OCI-LY7 (cell line): ENCODE data around the gene ZNF467. TPM values are rescaled to one million over a fixed set of nuclear protein-coding genes. Genes with fewer than 3 reads are reported as not detected.

Source experiments
- BruUV-seq: library from RNA; stranded (reverse); fragments of 400-500 nt; replicated peaks from 2 replicates; lab custom pipeline; 2021; lab: Mats Ljungman, UMichigan
- CTCF ChIA-PET: fragments of 300-600 bp; sonication (Branson Sonifier 250); formaldehyde crosslinking; loops from one replicate; lab custom pipeline; 2022; ENCODE audit warnings: antibody characterized with exemption; ENCODE audit not compliant: unreplicated experiment; lab: Charles Lee
- POLR2A ChIA-PET: fragments of 300-600 bp; sonication (Branson Sonifier 250); formaldehyde crosslinking; loops from one replicate; lab custom pipeline; 2022; ENCODE audit warnings: antibody characterized with exemption; lab: Charles Lee
- DNase-seq: peaks from one replicate; pipeline ENCODE4 v3.0.0-alpha.2; 2015; ENCODE audit warnings: low spot score
- H2AFZ ChIP-seq: fragments of 200-600 bp; sonication (generic), shearing (Covaris generic); 2 replicates; pipeline ENCODE4 v1.6.1; 2014; ENCODE audit warnings: mild to moderate bottlenecking, antibody characterized with exemption, low read length, moderate library complexity
- H3K27ac ChIP-seq: fragments of 200-600 bp; sonication (generic); 2 replicates; pipeline ENCODE4 v1.5.1; 2014; ENCODE audit warnings: mixed run types, low read depth, mild to moderate bottlenecking, moderate library complexity, low read length, inconsistent platforms; ENCODE audit not compliant: poor library complexity, severe bottlenecking
- H3K36me3 ChIP-seq: fragments of 200-600 bp; sonication (generic); 2 replicates; pipeline ENCODE4 v1.6.1; 2014; ENCODE audit warnings: mild to moderate bottlenecking, antibody characterized with exemption, low read length, moderate library complexity, mixed read lengths; ENCODE audit not compliant: insufficient read depth
- H3K4me1 ChIP-seq: fragments of 200-600 bp; sonication (generic); 2 replicates; pipeline ENCODE4 v1.5.1; 2014; ENCODE audit warnings: mild to moderate bottlenecking, low read length; ENCODE audit not compliant: insufficient read depth, poor library complexity, severe bottlenecking
- H3K4me2 ChIP-seq: fragments of 200-600 bp; sonication (generic); 2 replicates; pipeline ENCODE4 v1.6.1; 2014; ENCODE audit warnings: mild to moderate bottlenecking, low read length
- H3K4me3 ChIP-seq: fragments of 200-600 bp; sonication (generic); 2 replicates; pipeline ENCODE4 v1.5.1; 2014; ENCODE audit warnings: mild to moderate bottlenecking, low read depth, low read length; ENCODE audit not compliant: poor library complexity, severe bottlenecking
- H3K79me2 ChIP-seq: fragments of 200-600 bp; sonication (generic); 2 replicates; pipeline ENCODE4 v1.6.1; 2016; ENCODE audit warnings: low read depth, mild to moderate bottlenecking, low read length, moderate library complexity, mixed read lengths; ENCODE audit not compliant: insufficient read depth
- H3K9me2 ChIP-seq: fragments of 200-600 bp; sonication (generic); 2 replicates; pipeline ENCODE4 v1.6.1; 2016; ENCODE audit warnings: mild to moderate bottlenecking, low read length, mixed read lengths; ENCODE audit not compliant: insufficient read depth
- H3K9me3 ChIP-seq: fragments of 200-600 bp; sonication (generic); 2 replicates; pipeline ENCODE4 v1.6.1; 2014; ENCODE audit warnings: mild to moderate bottlenecking, mixed run types, low read length, mixed read lengths
- H4K20me1 ChIP-seq: fragments of 200-600 bp; sonication (generic); 2 replicates; pipeline ENCODE4 v1.6.1; 2014; ENCODE audit warnings: mild to moderate bottlenecking, antibody characterized with exemption, low read length, moderate library complexity, mixed read lengths; ENCODE audit not compliant: insufficient read depth
- EZH2phosphoT487 ChIP-seq: fragments of 200-600 bp; sonication (generic); IDR thresholded peaks from 2 replicates; pipeline ENCODE4 v1.6.1; 2018; ENCODE audit warnings: low read depth, borderline replicate concordance, mild to moderate bottlenecking, mixed run types, antibody characterized with exemption, low read length, moderate library complexity, mixed read lengths
- intact Hi-C: fragments of 100-400 bp; cut with micrococcal nuclease; formaldehyde crosslinking; loops from one replicate; pipeline ENCODE4 v1.10.0; 2022; ENCODE audit not compliant: unreplicated experiment
- total RNA-seq, 2 experiments: library from RNA; depleted of rRNA in 1 of 2; stranded (reverse); fragments of >200 nt in 1 of 2; shearing (Covaris generic) in 1 of 2; gene quantifications; 2 replicates each; pipeline ENCODE4 v1.2.3, GENCODE V29; 2014 to 2022
- TF ChIP-seq, protein P1 (sequence below): fragments of 200-600 bp; sonication (generic); conservative IDR thresholded peaks from 2 replicates; pipeline ENCODE4 v1.5.1; 2014; ENCODE audit warnings: mild to moderate bottlenecking, antibody characterized with exemption, low read length, moderate library complexity, mixed read lengths

The ZNF467 gene
- total RNA-seq, 2 experiments from 2014 or later, result 0.22 to 0.40 TPM

DNA sequence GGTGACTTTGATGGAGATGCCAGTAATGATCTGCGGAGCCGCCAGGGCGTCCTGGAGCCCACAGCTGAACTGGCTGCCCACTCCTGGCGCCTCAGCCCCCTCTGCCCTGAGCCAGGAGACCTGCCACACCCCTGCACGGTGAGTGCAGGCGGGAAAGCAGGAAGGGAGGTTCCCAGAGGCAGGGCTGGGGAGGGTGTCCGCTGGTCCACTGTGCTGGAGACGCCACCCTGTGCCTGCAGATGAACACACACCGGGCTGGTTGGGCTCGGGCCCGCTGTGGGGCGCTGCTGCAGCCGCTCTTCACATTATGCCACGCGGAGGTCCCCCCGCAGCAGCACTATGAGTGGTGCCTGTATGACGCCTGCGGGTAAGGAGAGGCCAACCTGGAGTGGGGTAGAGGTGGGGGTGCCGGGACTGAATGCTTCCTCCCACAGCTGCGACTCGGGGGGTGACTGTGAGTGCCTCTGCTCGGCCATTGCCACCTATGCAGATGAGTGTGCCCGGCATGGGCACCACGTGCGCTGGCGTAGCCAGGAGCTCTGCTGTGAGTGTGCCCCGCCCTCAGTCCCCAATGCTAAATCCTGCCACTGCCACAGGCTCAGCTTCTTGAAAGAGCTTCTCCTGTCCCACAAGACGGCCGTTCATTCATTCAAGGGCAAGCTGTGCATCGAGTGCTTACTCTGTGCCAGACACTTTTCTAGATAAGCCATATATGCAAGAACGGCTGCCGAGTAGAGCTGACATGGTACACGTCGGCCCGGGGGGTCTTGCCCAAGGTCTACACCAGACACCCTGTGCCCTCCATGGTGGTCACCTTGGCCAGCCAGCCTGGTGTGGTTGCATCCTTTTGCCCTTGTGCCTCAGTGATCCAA is 14.3 kb upstream of the ZNF467 start:
- H3K36me3 ChIP-seq, result no peaks in the 10 kb centered on the region
- ChIA-PET POLR2A (no interaction called here), CTCF (no interaction called here)
- TF ChIP-seq, protein P1, sequence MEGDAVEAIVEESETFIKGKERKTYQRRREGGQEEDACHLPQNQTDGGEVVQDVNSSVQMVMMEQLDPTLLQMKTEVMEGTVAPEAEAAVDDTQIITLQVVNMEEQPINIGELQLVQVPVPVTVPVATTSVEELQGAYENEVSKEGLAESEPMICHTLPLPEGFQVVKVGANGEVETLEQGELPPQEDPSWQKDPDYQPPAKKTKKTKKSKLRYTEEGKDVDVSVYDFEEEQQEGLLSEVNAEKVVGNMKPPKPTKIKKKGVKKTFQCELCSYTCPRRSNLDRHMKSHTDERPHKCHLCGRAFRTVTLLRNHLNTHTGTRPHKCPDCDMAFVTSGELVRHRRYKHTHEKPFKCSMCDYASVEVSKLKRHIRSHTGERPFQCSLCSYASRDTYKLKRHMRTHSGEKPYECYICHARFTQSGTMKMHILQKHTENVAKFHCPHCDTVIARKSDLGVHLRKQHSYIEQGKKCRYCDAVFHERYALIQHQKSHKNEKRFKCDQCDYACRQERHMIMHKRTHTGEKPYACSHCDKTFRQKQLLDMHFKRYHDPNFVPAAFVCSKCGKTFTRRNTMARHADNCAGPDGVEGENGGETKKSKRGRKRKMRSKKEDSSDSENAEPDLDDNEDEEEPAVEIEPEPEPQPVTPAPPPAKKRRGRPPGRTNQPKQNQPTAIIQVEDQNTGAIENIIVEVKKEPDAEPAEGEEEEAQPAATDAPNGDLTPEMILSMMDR, result peak; percentile 32; the same call in 1 of the 2 replicates
- TF ChIP-seq EZH2phosphoT487, result no peak
- H3K4me3 ChIP-seq, result no peak overlapping the region
- no peaks in the 10 kb centered on the region for H3K79me2 ChIP-seq
- H3K4me1 ChIP-seq, result no peaks in the 10 kb centered on the region
- no peak overlapping the region for H3K4me2 ChIP-seq
- H2AFZ ChIP-seq, result no peak overlapping the region
- no peaks in the 10 kb centered on the region; the same call in 1 of the 2 replicates for H4K20me1 ChIP-seq
- no peaks in the 10 kb centered on the region for H3K9me3 ChIP-seq
- no peak overlapping the region for H3K27ac ChIP-seq
- no peak for DNase-seq
- BruUV-seq, result no TSS peak
- intact Hi-C loops, result no loop called here
- no peaks in the 10 kb centered on the region for H3K9me2 ChIP-seq

DNA sequence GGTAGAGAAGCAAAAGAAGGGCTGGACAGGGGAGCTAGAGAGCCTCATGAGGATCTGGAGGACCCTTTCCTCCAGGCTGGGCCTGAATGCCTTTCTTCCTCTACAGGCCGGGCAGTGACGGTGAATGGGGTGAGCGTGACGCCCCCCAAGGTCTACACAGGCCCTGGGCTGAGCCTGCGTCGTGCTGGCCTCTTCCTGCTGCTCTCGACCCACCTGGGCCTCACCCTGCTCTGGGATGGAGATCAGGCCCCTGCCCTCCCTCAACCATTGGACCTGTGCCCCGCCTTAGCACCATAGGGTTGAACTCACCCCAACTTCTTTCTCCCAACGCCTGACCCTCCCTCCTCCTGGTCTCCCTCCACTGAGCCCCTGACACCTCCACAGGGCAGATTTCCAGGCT is 12.6 kb upstream of the ZNF467 start:
- no peak for DNase-seq
- H3K36me3 ChIP-seq, result no peaks in the 10 kb centered on the region
- H3K9me2 ChIP-seq, result no peaks in the 10 kb centered on the region
- H3K4me3 ChIP-seq, result no peak overlapping the region
- intact Hi-C loops, result no loop called here
- ChIA-PET POLR2A (no interaction called here), CTCF (no interaction called here)
- H3K9me3 ChIP-seq, result no peaks in the 10 kb centered on the region
- H3K4me1 ChIP-seq, result no peaks in the 10 kb centered on the region
- BruUV-seq, result no TSS peak
- no peaks in the 10 kb centered on the region; the same call in 1 of the 2 replicates for H4K20me1 ChIP-seq
- H3K27ac ChIP-seq, result no peak overlapping the region
- H2AFZ ChIP-seq, result no peak overlapping the region
- H3K79me2 ChIP-seq, result no peaks in the 10 kb centered on the region
- H3K4me2 ChIP-seq, result no peak overlapping the region
- TF ChIP-seq, protein P1, result no peak
- TF ChIP-seq EZH2phosphoT487, result no peak

DNA sequence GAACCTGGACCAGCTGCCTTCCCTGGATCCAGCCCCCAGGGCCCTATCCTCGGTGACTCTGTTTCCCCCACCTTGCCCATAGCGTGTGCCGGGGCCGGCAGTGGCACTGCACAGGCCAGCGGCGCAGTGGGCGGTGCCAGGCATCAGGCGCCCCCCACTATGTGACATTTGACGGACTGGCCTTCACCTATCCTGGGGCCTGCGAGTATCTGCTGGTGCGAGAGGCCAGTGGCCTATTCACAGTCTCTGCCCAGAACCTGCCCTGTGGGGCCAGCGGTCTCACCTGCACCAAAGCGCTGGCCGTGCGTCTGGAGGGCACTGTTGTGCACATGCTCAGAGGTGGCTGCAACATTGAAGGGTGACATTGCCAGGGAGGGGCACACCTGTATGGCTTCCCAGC is 12.0 kb upstream of the ZNF467 start:
- H3K79me2 ChIP-seq, result no peaks in the 10 kb centered on the region
- no peak for TF ChIP-seq EZH2phosphoT487
- TF ChIP-seq, protein P1, result no peak
- DNase-seq, result no peak
- H3K27ac ChIP-seq, result no peak overlapping the region
- no peak overlapping the region for H3K4me3 ChIP-seq
- H2AFZ ChIP-seq, result no peak overlapping the region
- CTCF ChIA-PET, result no interaction called here
- no peaks in the 10 kb centered on the region for H3K4me1 ChIP-seq
- H3K4me2 ChIP-seq, result no peak overlapping the region
- POLR2A ChIA-PET, result no interaction called here
- H3K36me3 ChIP-seq, result no peaks in the 10 kb centered on the region
- H3K9me2 ChIP-seq, result no peaks in the 10 kb centered on the region
- intact Hi-C loops, result no loop called here
- no peaks in the 10 kb centered on the region; the same call in 1 of the 2 replicates for H4K20me1 ChIP-seq
- no TSS peak for BruUV-seq
- H3K9me3 ChIP-seq, result no peaks in the 10 kb centered on the region
